ENCODE measurements around the gene ENPP3.

DNA sequence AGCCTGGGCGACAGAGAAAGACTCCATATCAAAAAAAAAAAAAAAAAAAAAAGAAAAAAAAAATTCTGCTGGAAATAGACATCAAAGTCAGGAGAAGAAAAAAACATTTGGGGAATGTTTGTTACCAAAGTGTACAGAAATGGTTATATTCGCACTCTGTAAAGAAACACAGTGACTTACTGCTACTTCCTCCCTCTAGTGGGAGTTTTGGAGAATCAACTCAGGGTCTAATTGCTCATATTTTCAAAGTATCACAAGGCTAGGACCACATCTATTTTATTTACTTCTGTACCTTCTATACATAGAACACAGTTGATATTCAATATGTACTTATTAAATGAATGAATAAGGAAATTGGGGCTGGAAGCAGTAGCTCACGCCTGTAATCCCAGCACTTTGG, 39.7 kb upstream of the ENPP3 start:
- TF ChIP-seq BACH1 (IDR thresholded peaks at IDR 0.05; ENCODE audit: borderline replicate concordance): no peak
- TF ChIP-seq TCF7 (IDR thresholded peaks at IDR 0.05; ENCODE audit: borderline replicate concordance): no peak
- TF ChIP-seq FOS (IDR thresholded peaks at IDR 0.05; ENCODE audit: borderline replicate concordance, extremely low read depth, insufficient read length): no peak
- no peak for TF ChIP-seq PML (IDR thresholded peaks at IDR 0.05; ENCODE audit: low read length)
- TF ChIP-seq, protein P1, sequence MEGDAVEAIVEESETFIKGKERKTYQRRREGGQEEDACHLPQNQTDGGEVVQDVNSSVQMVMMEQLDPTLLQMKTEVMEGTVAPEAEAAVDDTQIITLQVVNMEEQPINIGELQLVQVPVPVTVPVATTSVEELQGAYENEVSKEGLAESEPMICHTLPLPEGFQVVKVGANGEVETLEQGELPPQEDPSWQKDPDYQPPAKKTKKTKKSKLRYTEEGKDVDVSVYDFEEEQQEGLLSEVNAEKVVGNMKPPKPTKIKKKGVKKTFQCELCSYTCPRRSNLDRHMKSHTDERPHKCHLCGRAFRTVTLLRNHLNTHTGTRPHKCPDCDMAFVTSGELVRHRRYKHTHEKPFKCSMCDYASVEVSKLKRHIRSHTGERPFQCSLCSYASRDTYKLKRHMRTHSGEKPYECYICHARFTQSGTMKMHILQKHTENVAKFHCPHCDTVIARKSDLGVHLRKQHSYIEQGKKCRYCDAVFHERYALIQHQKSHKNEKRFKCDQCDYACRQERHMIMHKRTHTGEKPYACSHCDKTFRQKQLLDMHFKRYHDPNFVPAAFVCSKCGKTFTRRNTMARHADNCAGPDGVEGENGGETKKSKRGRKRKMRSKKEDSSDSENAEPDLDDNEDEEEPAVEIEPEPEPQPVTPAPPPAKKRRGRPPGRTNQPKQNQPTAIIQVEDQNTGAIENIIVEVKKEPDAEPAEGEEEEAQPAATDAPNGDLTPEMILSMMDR (IDR thresholded peaks at IDR 0.05 in 2 of 3, conservative IDR thresholded peaks at IDR 0.05 in 1 of 3; ENCODE audit: control insufficient read depth in 2 of 3, extremely low read depth in 1 of 3, insufficient read depth in 1 of 3, low read depth in 3 of 3, low read length in 3 of 3): peak; percentile 18 to 29 (median 25); a peak in 4 of 6 replicates
- TF ChIP-seq MXI1 (IDR thresholded peaks at IDR 0.05; ENCODE audit: low read depth, low read length): no peak
- TF ChIP-seq, protein P2, sequence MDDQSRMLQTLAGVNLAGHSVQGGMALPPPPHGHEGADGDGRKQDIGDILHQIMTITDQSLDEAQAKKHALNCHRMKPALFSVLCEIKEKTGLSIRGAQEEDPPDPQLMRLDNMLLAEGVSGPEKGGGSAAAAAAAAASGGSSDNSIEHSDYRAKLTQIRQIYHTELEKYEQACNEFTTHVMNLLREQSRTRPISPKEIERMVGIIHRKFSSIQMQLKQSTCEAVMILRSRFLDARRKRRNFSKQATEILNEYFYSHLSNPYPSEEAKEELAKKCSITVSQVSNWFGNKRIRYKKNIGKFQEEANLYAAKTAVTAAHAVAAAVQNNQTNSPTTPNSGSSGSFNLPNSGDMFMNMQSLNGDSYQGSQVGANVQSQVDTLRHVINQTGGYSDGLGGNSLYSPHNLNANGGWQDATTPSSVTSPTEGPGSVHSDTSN (IDR thresholded peaks at IDR 0.05; ENCODE audit: insufficient replicate concordance, low read depth, low read length): no peak
- no peak for TF ChIP-seq EP300 (IDR thresholded peaks at IDR 0.05; ENCODE audit: borderline replicate concordance in 1 of 2, control insufficient read depth in 1 of 2, low read depth in 2 of 2, low read length in 2 of 2)
- no peak for TF ChIP-seq BRCA1 (IDR thresholded peaks at IDR 0.05; ENCODE audit: low read depth, low read length)

Data from GM12878 (cell line).